Activated CD8-positive, alpha-beta memory T cell treated with anti-CD3 and anti-CD28 coated beads for 4 hours (primary cell): ENCODE measurements around the gene SDF4.
A peak's percentile ranks its signal among the peaks of the same experiment; 100 is the strongest.
"Not testable (repeated sequence)": the region's sequence is repeated elsewhere in the genome, so short reads cannot be mapped to it uniquely, and the experiment has no call there.

Source experiments
- DNase-seq, 2 donors: peaks; one replicate each; pipeline ENCODE4 v3.0.0-alpha.2; 2020; ENCODE audit warnings: low read depth in 2 of 2

Gene SDF4

GRCh38 chr1:1259540-1259939 lies 27.7 kb upstream of the SDF4 start:
- no peak for DNase-seq

DNA sequence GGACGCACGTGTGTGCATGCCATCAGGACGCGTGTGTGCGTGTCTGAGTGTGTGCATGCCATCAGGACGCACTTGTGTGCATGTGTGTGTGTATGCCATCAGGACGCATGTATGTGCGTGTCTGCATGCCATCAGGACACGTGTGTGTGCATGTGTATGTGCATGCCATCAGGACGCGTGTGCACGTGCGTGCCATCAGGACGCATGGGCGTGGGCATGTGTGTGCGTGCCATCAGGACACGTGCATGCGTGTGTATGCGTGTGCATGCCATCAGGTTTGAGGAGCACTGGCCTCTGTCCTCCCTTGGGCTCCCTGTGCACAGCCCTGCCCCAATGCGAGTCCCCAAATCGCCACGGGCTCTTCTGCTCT lies 27.3 kb upstream of the SDF4 start:
- DNase-seq: no peak

DNA sequence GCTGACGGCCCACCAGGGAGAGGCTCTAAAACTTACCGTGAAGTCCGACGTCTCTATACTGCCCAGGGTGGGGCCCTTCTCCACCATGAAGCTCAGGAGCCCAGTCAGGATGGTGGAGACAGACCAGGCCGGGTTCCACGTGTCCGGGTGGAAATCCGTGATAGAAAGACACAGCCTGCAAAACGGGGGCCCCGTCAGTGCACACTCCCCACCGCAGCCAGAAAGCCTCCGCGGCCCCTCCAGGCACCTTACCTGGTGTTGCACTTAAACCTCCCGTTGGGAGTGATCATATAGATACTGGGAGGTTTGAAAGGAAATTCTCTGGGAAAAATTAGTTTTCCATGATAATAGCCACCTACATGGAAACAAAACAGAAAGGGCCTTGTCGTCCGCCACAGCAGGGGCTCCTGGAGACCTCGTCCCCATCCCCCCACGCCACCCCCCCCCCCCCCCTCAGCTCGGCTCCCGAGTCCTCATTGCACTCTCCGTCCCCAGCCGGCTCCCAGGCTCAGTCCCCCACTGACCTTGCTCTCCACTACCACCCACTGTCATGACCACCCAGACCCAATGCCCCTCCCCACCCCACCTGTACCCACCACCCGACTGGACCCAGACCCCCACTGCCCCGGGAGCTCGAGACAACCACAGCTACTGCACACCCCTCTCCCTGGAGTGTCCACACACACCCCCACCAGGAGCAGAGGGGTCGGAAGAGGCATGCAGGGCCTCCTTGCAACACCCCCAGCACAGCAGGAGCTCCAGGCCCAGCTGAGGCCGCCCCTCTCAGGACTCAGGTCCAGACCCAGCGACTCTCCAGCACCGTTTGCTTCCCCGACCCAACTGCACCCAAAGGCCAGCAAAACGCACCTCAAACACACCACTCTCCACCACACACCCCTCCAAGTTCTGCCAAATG lies 25.4 kb upstream of the SDF4 start:
- DNase-seq: no peak

DNA sequence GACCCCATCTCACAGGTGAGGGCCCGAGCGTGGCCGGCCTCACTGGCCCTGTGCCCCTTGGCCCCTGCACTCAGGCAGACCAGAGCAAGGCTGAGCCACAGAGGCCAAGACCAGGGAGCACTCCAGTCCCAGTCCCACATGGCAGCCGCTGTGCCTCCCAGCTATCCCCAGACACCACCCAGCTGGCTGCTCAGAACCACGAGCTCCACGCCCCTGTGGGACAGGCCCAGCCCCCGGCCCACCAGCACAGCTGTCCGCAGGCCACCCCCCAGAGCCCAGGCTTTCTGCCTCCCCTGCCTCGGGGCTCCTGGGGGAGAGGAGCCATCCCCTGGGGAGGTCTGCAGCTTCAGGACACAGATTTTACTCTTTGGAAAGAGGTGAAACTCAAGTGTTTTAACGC lies 23.8 kb upstream of the SDF4 start:
- DNase-seq: no peak

- DNase-seq: no peak
Measured at GRCh38 chr1:1255078-1255477, 23.3 kb upstream of the SDF4 start.

DNA sequence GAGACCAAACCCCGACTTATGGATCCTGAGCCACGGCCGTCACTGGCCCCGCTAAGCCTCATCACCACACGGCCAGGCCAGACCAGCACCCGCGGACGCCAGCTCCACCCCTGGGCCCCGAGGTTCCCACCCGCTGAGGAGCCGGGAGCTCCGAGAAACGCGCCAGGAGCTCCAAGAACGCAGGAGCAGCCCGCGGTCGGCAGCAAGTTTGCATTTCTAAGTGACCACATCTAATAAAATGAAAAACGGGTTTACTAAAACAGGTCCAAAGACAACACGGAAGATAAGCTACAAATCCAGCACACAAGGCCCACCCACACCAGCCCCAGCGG lies 22.8 kb upstream of the SDF4 start:
- no peak for DNase-seq

DNA sequence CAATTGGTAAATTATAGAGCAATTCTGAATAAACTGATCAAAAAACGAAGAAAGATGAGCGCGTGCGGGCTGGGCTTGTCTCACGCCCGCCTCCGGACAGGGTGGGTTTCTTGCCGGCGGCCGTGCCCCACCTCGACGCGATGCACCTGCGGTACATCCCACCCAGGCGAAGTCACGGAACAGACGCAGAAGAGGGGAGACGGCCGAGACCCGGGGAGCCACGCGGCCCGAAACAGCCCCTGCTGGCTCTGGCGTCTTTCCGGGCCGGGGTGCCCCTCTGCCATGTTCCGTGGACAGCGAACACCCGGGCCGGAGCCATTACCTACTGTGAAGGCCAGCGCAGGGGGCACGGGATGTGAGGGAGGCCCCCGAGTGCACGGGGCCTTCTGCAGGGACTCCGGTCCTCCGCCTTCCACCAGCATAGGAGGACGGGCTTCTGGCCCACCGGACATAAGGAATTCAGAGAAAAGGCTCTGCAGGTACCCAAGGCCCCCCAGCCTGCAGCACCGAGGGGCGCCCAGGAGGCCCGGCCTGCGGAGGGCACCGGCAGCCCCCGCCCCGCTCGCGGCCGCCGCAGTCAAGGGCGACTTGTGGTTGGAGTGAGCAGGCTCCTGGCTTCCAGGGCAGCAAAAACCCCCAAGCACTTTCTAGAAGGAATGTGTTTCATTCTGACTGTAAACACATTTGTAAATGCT lies 22.3 kb upstream of the SDF4 start:
- DNase-seq: no peak

DNA sequence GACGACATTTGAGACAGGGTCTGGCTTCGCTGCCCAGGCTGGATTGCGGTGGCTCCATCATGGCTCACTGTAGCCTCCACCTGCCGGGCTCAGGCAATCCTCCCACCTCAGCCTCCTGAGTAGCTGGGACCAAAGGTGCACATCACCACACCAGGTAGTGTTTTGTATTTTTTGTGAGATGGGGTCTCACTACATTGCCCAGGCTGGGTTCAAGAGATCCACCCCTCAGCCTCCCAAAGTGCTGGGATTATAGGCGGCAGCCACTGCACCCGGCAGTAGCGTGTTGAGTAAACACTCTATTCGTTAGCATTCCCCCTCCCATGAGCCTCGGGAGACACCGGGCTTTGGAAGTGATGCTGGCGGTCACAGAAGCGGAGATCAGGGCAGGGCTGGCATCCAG lies 21.5 kb upstream of the SDF4 start:
- no peak for DNase-seq

DNA sequence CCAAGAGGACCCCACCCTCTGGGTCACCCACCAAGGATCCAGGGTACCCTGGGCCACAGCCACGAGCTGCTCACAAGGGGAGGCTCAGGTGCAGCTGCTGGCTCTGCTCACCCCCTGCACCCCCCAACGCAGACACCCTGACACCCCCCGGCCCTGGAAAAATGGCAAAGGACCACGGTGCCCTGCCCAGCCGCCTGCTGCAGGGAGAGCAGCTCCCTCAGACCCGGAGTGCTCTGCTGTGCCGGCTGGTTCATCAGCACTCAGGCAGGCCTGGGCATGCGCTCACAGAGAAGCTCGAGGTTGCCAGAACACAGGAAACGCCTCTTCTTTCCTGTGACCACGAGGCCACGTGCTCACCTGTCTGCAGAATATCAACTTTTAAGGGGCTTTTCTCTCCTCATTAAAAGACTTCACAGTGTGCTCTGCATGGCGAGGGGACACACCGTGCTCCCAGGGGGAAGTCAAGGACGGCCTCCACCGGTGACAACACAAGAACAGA lies 19.0 kb upstream of the SDF4 start:
- peak; percentile 53 to 59 for DNase-seq

GRCh38 chr1:1248009-1248913 lies 16.5 kb upstream of the SDF4 start:
- DNase-seq: not testable (repeated sequence)

DNA sequence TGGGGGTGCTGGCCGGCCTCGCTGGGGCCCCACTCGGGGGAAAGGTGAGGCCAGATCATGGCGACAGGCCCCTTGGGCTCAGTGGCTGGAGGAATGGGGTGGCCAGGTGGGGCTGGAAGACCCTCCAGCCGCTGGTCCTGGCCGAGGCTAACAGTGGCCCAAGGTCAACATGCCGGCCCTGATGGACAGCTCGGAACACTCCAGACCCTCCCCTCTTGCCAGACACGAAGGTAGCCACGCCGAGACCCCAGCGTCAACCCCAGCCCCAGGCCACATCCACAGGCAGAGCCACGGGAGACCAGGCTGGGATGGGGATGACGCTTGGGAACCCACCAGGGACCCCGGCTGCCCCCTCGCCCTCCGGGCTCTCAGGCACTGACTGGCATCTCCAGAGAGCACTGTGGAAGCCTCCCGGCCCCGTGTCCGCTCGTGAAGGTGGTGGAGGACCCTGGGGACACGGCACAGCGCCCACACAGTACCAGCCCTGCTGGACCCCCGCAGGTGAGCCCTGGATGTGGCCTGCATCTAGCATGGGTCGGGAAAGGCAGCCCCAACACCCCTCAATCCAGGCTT lies 15.6 kb upstream of the SDF4 start:
- no peak for DNase-seq

DNA sequence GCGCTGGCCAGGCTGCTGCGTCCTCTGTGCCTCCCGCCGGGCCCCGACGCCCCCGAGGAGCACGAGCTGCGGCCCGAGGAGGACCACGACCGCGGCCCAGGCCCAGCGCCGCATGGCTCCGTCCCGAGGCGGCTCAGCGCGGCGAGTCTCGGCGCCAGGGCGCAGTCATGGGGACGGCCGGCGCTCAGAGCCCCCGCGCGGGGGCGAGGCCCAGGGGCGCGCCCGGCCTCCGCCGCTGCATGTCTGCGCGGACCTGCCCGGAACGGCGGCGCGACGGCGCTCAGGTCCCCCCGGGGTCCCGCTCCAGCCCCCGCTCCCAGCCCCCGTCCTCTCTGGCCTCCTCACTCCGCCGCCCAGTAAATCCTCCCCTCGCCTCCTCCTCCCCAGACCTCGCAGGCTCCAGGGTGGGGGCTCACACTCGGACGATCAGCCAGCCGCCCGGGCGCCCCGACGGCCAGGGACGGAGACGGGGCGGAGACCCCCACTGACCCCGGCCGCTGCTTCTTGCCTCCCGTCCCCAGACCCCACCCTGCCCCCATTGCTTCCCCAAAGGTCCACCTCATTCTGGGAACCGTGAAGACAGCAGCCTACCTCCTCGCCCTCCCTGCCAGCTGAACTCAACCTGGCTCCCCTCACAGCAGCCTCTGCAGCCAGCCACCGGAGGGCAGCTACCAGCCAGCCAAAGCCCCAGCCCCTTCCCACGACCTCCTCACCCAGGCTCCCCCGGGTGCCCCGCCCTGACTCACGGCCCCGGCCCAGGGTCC lies 15.0 kb upstream of the SDF4 start, which contains the start of gene C1QTNF12:
C1QTNF12 (minus strand) TSS at position 146 of the 764 bp plus-strand sequence; CDS start at position 114, 32 bp downstream.
- DNase-seq: no peak

DNA sequence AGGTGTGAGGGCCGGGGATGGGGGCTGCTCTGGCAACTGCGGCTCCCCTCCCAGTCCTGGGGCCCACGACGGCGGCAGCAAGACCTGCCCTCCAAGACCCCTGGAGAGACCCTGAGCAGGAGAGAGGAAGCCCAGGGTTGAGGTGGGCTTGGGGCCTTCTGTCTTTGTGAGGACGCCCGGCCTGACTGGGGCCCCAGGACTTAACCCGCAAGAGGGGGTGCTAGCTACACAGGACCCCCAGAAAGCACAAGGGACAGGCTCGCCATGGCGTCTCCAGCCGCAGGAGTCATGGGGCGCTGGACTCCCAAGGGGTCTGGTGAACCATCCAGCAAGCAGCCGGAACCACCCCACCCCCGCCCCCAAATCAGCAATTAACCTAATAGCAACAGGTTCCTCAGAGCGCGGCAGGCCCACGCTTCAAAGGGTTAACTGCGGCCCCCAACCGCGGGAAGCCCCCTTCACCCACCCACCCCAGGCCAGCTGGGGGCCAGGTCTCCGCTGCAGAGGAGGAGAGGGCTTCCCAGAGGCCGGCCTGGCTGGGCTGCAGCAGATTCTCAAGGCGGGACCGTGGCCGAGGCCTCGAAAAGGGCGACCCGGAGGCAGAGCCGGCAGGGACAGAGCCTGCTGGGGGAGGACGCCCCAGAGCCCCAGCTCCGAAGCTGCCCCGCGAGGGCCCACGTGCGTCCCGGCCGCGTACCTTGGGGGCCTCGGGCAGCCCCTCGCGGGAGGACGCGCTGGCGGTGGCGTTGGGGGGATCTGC lies 14.2 kb upstream of the SDF4 start:
- no peak for DNase-seq

DNA sequence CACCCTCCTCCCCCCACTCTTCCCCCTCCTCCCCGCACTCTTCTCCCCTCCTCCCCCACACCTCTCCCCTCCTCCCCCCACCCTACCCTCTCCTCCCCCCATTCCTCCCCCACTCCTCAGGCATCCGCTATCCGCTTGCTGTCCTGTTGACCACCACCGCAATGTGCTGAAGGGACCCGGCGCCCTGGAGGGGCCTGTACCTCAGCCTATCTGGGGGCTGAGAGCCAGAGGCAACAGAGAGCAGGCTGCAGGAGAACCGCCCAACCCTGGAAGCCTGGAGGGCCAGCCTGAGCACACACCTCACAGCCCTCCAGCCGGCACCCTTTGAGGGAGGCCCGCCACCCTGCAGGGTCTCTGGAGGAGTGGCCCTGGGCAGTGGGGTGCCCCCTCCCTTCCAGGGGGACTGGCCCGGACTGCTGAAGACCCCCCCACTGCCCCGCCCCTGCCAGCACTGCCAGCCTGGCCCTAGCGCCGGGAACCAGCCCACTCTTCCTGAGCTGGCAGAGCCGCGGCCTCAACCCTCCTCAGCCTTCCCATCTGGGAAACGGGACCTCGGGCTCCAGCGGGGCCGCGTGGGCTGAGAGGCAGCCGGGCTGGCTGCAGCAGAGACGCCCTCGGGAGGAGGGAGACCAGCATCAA lies 13.5 kb upstream of the SDF4 start:
- no peak for DNase-seq

DNA sequence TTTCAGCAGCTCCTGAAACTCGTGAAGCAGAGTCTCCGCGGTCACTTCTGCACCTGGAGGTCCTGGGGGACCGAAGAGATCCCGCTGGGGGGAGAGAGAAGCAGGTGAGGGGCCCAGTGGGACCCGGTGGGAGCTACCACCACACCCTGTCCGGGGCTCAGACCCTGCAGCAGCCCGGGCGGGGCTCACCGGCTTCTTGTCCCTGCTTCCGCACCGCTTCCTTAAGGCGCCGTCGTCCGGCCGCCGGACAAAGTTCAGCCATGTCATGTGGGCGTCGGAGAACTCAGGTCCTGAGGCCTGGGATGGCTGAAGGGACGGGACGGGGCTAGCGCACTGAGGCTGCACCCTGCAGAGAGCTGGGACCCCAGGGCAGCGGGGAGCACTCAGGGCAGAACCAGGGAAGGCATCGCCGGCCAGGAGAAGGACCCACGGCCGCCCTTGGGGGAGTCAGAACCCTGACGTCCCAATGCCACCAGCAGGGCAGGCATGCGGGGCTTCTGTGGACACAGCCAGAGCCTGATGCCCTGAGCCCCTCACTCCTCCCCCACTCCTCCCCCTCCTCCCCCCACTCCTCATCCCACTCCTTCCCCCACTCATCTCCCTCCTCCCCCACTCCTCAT lies 12.5 kb upstream of the SDF4 start:
- DNase-seq: no peak

DNA sequence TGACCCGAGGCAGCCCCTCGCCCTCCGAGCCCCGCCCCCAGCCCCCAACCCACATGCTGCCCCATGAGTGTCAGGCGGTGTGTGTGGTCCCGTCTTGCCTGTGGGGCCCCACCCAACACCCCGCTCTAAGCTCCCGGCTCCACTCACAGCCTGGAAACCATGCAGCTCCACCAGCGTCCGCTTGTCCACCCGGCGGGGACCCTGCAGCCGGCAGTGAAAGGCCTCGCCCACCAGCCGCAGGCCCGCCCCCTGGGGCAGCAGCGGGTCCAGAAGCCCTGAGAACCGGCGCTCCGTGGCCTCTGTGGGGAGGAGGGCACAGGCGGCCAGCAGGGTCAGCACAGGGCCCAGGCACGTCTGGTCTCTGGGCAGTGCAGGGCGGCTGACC lies 12.0 kb upstream of the SDF4 start:
- no peak for DNase-seq

- DNase-seq: no peak
Measured at GRCh38 chr1:1243266-1243660, 11.5 kb upstream of the SDF4 start.

GRCh38 chr1:1242461-1243265 lies 10.9 kb upstream of the SDF4 start:
- no peak for DNase-seq
